ENCODE data around the gene WASF1. TPM values are rescaled to one million over a fixed set of nuclear protein-coding genes. Genes with fewer than 3 reads are reported as not detected.
A peak's percentile ranks its signal among the peaks of the same experiment; 100 is the strongest.

Gene WASF1
- total and polyA plus RNA-seq, 2 experiments from 2014 or later = 27.4 to 30.5 TPM

DNA sequence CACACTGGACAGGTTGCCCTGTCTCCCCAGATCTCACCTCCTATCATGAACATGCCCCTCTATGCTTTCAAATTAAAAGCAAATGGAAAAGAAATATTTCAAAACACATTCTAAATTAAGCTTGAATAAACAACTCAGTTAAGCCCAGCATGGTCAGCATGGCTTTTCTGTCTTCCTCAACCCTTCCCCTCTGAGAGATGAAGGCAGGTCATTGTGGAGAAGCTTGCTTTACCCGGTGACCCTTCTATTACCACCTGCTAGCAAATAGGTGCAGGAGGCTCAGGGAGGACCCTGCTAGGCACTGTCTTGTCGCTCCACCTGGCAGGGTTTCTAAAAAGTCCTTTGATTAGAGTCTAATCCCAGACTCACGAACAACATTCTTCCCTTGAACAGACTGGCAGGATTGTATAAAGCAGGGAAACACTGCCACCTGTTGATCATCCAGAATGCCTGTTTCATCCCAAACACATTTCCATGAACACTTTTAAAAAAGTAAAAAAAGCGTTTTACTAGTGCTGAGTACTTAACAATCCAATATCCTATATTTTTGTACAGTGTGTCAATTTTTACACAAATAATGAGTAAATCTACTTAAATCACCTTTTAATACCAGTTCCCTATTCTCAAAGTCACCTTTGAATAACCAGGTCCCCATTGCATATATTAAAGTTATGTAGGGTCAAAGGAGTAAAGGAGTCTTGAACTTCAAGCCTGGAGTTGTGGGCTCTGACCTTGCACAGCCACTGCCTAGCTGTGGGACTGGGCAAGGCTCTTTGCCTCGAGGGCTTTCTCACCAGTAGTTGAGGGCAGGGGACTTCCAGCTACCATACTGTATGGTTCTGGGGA, 125.9 kb downstream of the WASF1 start:
- H3K4me1 Mint-ChIP-seq = peaks cover 12% of the 10 kb centered on the region
- no peaks in the 10 kb centered on the region for H3K9me3 Mint-ChIP-seq
- H3K36me3 Mint-ChIP-seq (ENCODE audit: low read depth) = no peaks in the 10 kb centered on the region

DNA sequence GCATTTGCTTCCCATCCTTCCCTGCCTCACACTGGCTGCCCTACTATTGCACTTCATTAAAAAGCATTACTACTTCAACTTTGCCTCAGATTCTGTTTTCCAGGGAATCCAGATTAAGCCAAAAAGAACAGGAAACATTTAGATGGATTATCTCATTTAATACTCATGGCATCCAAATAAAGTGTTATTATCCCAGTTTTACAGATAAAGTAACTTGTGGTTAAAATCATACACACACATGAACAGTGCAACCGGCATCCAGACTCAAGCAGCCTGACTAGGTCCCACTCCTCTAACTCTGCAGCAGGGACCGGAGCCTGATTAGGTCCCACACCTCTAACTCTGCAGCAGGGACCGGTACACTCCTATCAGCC, 129.0 kb downstream of the WASF1 start:
- no peaks in the 10 kb centered on the region for H3F3A ChIP-seq (replicated peaks; ENCODE audit: low read depth)
- H3K4me3 ChIP-seq = no peak overlapping the region
- H3K4me2 ChIP-seq = no peak overlapping the region
- H3K36me3 ChIP-seq (ENCODE audit: insufficient read depth) = no peaks in the 10 kb centered on the region; the same call in 1 of the 2 replicates
- no peak overlapping the region for H3K4me3 Mint-ChIP-seq
- DNase-seq (ENCODE audit: low spot score) (no peak), ATAC-seq (no peak)
- peaks cover 11% of the 10 kb centered on the region for H3K4me1 Mint-ChIP-seq
- no peaks in the 10 kb centered on the region for H3K9me2 ChIP-seq (ENCODE audit: insufficient read depth)
- peaks cover 2% of the 10 kb centered on the region for H3K27me3 Mint-ChIP-seq (ENCODE audit: insufficient read depth, low read depth, poor library complexity)
- H2AFZ ChIP-seq = no peak overlapping the region
- H3K36me3 Mint-ChIP-seq (ENCODE audit: low read depth) = peaks cover 3% of the 10 kb centered on the region; the same call in 2 of the 3 replicates
- H3K27ac ChIP-seq (ENCODE audit: low read depth) = no peak overlapping the region
- no peaks in the 10 kb centered on the region for H3K79me2 ChIP-seq (replicated peaks; ENCODE audit: insufficient read depth)
- H3K27me3 ChIP-seq (ENCODE audit: insufficient read depth) = no peaks in the 10 kb centered on the region
- H3K4me1 ChIP-seq (ENCODE audit: insufficient read depth) = no peaks in the 10 kb centered on the region
- H4K20me1 ChIP-seq (replicated peaks; ENCODE audit: insufficient read depth) = no peaks in the 10 kb centered on the region
- no peak overlapping the region for H3K27ac Mint-ChIP-seq
- peaks cover 10% of the 10 kb centered on the region; the same call in 2 of the 3 replicates for H3K9me3 Mint-ChIP-seq
- TF ChIP-seq, protein P1, sequence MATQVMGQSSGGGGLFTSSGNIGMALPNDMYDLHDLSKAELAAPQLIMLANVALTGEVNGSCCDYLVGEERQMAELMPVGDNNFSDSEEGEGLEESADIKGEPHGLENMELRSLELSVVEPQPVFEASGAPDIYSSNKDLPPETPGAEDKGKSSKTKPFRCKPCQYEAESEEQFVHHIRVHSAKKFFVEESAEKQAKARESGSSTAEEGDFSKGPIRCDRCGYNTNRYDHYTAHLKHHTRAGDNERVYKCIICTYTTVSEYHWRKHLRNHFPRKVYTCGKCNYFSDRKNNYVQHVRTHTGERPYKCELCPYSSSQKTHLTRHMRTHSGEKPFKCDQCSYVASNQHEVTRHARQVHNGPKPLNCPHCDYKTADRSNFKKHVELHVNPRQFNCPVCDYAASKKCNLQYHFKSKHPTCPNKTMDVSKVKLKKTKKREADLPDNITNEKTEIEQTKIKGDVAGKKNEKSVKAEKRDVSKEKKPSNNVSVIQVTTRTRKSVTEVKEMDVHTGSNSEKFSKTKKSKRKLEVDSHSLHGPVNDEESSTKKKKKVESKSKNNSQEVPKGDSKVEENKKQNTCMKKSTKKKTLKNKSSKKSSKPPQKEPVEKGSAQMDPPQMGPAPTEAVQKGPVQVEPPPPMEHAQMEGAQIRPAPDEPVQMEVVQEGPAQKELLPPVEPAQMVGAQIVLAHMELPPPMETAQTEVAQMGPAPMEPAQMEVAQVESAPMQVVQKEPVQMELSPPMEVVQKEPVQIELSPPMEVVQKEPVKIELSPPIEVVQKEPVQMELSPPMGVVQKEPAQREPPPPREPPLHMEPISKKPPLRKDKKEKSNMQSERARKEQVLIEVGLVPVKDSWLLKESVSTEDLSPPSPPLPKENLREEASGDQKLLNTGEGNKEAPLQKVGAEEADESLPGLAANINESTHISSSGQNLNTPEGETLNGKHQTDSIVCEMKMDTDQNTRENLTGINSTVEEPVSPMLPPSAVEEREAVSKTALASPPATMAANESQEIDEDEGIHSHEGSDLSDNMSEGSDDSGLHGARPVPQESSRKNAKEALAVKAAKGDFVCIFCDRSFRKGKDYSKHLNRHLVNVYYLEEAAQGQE (IDR thresholded peaks at IDR 0.05; ENCODE audit: unreplicated experiment) = no peak
- TF ChIP-seq, protein P2, sequence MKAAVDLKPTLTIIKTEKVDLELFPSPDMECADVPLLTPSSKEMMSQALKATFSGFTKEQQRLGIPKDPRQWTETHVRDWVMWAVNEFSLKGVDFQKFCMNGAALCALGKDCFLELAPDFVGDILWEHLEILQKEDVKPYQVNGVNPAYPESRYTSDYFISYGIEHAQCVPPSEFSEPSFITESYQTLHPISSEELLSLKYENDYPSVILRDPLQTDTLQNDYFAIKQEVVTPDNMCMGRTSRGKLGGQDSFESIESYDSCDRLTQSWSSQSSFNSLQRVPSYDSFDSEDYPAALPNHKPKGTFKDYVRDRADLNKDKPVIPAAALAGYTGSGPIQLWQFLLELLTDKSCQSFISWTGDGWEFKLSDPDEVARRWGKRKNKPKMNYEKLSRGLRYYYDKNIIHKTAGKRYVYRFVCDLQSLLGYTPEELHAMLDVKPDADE (IDR thresholded peaks at IDR 0.05) = no peak
- TF ChIP-seq ZNF114 (CRISPR knock-in tag; IDR thresholded peaks at IDR 0.05) (no peak), CREB1 (CRISPR knock-in tag; IDR thresholded peaks at IDR 0.05; ENCODE audit: low read depth) (no peak), EZH2 (IDR thresholded peaks at IDR 0.05; ENCODE audit: low read depth, unreplicated experiment) (no peak), NANOG (IDR thresholded peaks at IDR 0.05; ENCODE audit: borderline replicate concordance) (no peak), STAT1 (IDR thresholded peaks at IDR 0.05; ENCODE audit: unreplicated experiment) (no peak), JUNB (IDR thresholded peaks at IDR 0.05; ENCODE audit: unreplicated experiment) (no peak), EZH2phosphoT487 (IDR thresholded peaks at IDR 0.05; ENCODE audit: unreplicated experiment) (no peak), POLR2AphosphoS5 (IDR thresholded peaks at IDR 0.05; ENCODE audit: low read depth) (no peak)
- TF ChIP-seq, protein P3, sequence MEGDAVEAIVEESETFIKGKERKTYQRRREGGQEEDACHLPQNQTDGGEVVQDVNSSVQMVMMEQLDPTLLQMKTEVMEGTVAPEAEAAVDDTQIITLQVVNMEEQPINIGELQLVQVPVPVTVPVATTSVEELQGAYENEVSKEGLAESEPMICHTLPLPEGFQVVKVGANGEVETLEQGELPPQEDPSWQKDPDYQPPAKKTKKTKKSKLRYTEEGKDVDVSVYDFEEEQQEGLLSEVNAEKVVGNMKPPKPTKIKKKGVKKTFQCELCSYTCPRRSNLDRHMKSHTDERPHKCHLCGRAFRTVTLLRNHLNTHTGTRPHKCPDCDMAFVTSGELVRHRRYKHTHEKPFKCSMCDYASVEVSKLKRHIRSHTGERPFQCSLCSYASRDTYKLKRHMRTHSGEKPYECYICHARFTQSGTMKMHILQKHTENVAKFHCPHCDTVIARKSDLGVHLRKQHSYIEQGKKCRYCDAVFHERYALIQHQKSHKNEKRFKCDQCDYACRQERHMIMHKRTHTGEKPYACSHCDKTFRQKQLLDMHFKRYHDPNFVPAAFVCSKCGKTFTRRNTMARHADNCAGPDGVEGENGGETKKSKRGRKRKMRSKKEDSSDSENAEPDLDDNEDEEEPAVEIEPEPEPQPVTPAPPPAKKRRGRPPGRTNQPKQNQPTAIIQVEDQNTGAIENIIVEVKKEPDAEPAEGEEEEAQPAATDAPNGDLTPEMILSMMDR (conservative IDR thresholded peaks at IDR 0.05; ENCODE audit: low read depth in 2 of 2) = no peak

More for the DNA sequence above, 125.9 kb downstream of the WASF1 start:
- H3K4me2 ChIP-seq = no peak overlapping the region
- no peaks in the 10 kb centered on the region for H3K36me3 ChIP-seq (ENCODE audit: insufficient read depth)
- Mint-ChIP-seq H3K4me3 (no peak overlapping the region), H3K27me3 (ENCODE audit: insufficient read depth, low read depth, poor library complexity) (peaks cover 2% of the 10 kb centered on the region), H3K27ac (no peak overlapping the region)
- no peak for TF ChIP-seq JUNB (IDR thresholded peaks at IDR 0.05; ENCODE audit: unreplicated experiment)
- TF ChIP-seq, protein P3 (conservative IDR thresholded peaks at IDR 0.05; ENCODE audit: low read depth in 2 of 2) = peak; percentile 85 to 92
- no peak for TF ChIP-seq EZH2 (IDR thresholded peaks at IDR 0.05; ENCODE audit: low read depth, unreplicated experiment)
- no peak for TF ChIP-seq STAT1 (IDR thresholded peaks at IDR 0.05; ENCODE audit: unreplicated experiment)
- H3K27ac ChIP-seq (ENCODE audit: low read depth) = no peak overlapping the region
- no peaks in the 10 kb centered on the region for H3K9me2 ChIP-seq (ENCODE audit: insufficient read depth)
- H3K27me3 ChIP-seq (ENCODE audit: insufficient read depth) = no peaks in the 10 kb centered on the region
- H3K4me1 ChIP-seq (ENCODE audit: insufficient read depth) = no peaks in the 10 kb centered on the region
- H2AFZ ChIP-seq = no peak overlapping the region; the same call in 1 of the 2 replicates
- ATAC-seq (peak; percentile 81), DNase-seq (ENCODE audit: low spot score) (peak; percentile 78)
- H3K4me3 ChIP-seq = no peak overlapping the region
- H4K20me1 ChIP-seq (replicated peaks; ENCODE audit: insufficient read depth) = no peaks in the 10 kb centered on the region
- H3F3A ChIP-seq (replicated peaks; ENCODE audit: low read depth) = no peaks in the 10 kb centered on the region
- no peaks in the 10 kb centered on the region for H3K79me2 ChIP-seq (replicated peaks; ENCODE audit: insufficient read depth)

All from GM23338 (cell line).